ENCODE results near the gene FOXA3. TPM values are rescaled to one million over a fixed set of nuclear protein-coding genes. Genes with fewer than 3 reads are reported as not detected.

FOXA3 gene
- total RNA-seq, 1 experiment from 2014 or later: 5.8 TPM

GRCh38 chr19:45879055-45879454 is 14.9 kb downstream of the FOXA3 start:
- no TSS peak for BruUV-seq (replicated peaks)
- intact Hi-C loops (cut with micrococcal nuclease): no loop called here
- RAD21 ChIA-PET (ENCODE audit: low non-redundant PET in 1 of 2, low total read pairs in 2 of 2, uncharacterized antibody in 2 of 2, unreplicated experiment in 2 of 2): no interaction called here
- Histone ChIP-seq H2AFZ (ENCODE audit: low read depth, low read length, poor library complexity, severe bottlenecking) (no peak overlapping the region), H3K4me1 (ENCODE audit: control insufficient read depth in 1 of 2, insufficient read depth in 2 of 2, low read length in 2 of 2) (peaks cover 22 to 43% of the 10 kb centered on the region in 2 experiments), H3K36me3 (ENCODE audit: control insufficient read depth in 1 of 2, insufficient read depth in 2 of 2, low read length in 2 of 2) (no peaks in the 10 kb centered on the region), H3K27me3 (ENCODE audit: insufficient read depth, low read length) (no peaks in the 10 kb centered on the region), H3K9ac (ENCODE audit: low read length) (no peak overlapping the region), H3K9me3 (ENCODE audit: control insufficient read depth in 1 of 2, insufficient read depth in 1 of 2, low read depth in 1 of 2, low read length in 2 of 2) (no peaks in the 10 kb centered on the region), H4K20me1 (ENCODE audit: insufficient read depth) (no peaks in the 10 kb centered on the region), H3K79me2 (ENCODE audit: insufficient read depth, low read length) (peaks cover 4% of the 10 kb centered on the region; the same call in 1 of the 2 replicates), H3K27ac (ENCODE audit: low read depth, low read length) (no peak overlapping the region), H3K9me2 (ENCODE audit: insufficient read depth) (no peaks in the 10 kb centered on the region), H3K4me2 (ENCODE audit: low read length) (no peak overlapping the region), H3K4me3 (replicated peaks in 1 of 2; ENCODE audit: low read depth in 1 of 2, low read length in 2 of 2) (no peak overlapping the region)
- POLR2A ChIA-PET: no interaction called here
- CTCF ChIA-PET: interaction anchor here (5.0 kb wide), 1 partner anchor 15 kb away, joined by 45 read pairs; the partner anchor contains the start of genes FOXA3 and SYMPK
- ATAC-seq (no peak), DNase-seq (ENCODE audit: low read depth, low spot score) (no peak)
- no peak for TF ChIP-seq TCF7L2 (IDR thresholded peaks at IDR 0.05; ENCODE audit: borderline replicate concordance, extremely low read depth, insufficient read depth, insufficient read length)
- no peak for TF ChIP-seq ZBTB33 (IDR thresholded peaks at IDR 0.05; ENCODE audit: extremely low read depth, insufficient replicate concordance, low read length)
- TF ChIP-seq EZH2phosphoT487 (IDR thresholded peaks at IDR 0.05; ENCODE audit: borderline replicate concordance): no peak
- no peak for TF ChIP-seq REST (IDR thresholded peaks at IDR 0.05; ENCODE audit: low read depth)
- TF ChIP-seq POLR2A (IDR thresholded peaks at IDR 0.05; ENCODE audit: borderline replicate concordance, extremely low read depth, insufficient read depth, insufficient read length): no peak
- TF ChIP-seq SP1 (IDR thresholded peaks at IDR 0.05; ENCODE audit: low read depth): no peak
- no peak for TF ChIP-seq EGR1 (IDR thresholded peaks at IDR 0.05; ENCODE audit: low read depth)
- TF ChIP-seq SIN3A (IDR thresholded peaks at IDR 0.05; ENCODE audit: low read depth): no peak
- no peak for TF ChIP-seq ZFX (IDR thresholded peaks at IDR 0.05)
- no peak for TF ChIP-seq SRF (IDR thresholded peaks at IDR 0.05; ENCODE audit: low read depth)
- TF ChIP-seq CEBPB (IDR thresholded peaks at IDR 0.05; ENCODE audit: low read depth): no peak
- TF ChIP-seq POLR2AphosphoS5 (IDR thresholded peaks at IDR 0.05; ENCODE audit: low read depth, low read length): no peak
- no peak for TF ChIP-seq ELF1 (IDR thresholded peaks at IDR 0.05; ENCODE audit: borderline replicate concordance, low read depth)
